Measurements from ENCODE around the gene PEX5.
"Not testable (repeated sequence)": the region's sequence is repeated elsewhere in the genome, so short reads cannot be mapped to it uniquely, and the experiment has no call there.

PEX5 gene

GRCh38 chr12:7213745-7214144 lies 24.3 kb downstream of the PEX5 start:
- DNase-seq (ENCODE audit: low read depth, low spot score), result not testable (repeated sequence)

DNA sequence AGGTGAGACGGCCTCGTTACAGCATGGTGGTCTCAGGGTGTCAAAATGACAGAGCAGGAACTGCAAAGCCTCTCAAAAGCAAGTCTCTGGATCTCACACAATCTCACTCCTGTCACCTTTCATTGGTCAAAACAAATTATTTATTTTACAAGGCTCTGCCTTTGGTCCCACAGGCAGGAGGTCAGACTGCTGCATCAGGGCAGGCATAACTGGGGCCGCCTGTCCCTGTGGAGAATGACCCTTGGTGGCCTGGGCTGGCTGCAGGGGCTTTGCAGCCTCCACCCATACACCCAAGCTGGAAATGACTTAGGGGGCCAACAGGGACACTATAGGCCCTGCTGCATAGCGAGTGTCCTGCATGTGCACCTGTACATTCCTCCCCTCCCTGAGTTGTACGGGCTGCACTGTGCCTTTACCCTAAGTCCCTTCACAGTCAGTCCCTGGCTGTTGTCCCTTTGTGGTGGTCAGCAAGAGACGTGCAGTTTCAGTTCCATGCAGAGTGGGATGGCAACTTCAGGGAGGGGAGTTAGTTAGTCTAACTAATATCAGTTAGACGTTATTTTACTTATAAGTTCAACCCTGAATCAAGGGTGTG lies 28.1 kb downstream of the PEX5 start:
- DNase-seq (ENCODE audit: low read depth, low spot score), result no peak

GRCh38 chr12:7219599-7220243 lies 30.2 kb downstream of the PEX5 start:
- DNase-seq (ENCODE audit: low read depth, low spot score), result peak; percentile 43

- DNase-seq (ENCODE audit: low read depth, low spot score), result no peak
Observed at GRCh38 chr12:7221486-7221885, 32.0 kb downstream of the PEX5 start.

- no peak for DNase-seq (ENCODE audit: low read depth, low spot score)
Observed at GRCh38 chr12:7229741-7230140, 40.3 kb downstream of the PEX5 start.

DNA sequence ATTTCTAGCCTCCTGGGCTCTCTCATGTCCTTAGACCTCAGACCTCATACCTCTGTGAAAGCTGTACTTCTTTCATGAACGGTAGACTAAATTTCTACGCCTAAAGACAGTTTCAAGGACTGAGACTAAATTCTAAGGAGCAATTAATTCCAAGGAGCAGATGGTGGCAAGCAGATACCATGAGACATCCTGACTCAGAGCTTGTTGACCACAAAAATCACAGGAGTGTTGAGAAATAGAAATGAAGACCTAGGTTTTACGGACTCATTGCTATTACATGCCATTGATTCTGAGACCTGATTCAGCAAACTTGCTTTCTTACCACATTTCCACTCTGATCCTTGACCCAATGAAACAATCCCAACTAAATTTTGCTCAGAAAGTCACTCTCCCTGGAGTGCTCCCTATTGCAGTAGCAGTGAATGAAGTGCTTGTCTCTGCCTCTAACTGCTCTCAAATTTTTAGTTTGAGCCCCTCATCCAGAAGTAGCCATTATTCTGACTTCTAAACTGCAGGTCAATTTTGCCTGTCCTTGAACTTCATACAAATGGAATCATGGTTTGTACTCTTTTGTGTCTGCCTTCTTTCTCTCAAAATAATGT lies 52.0 kb downstream of the PEX5 start:
- no peak for DNase-seq (ENCODE audit: low read depth, low spot score)

- DNase-seq (ENCODE audit: low read depth, low spot score), result no peak
Observed at GRCh38 chr12:7242176-7243101, 53.0 kb downstream of the PEX5 start.

- DNase-seq (ENCODE audit: low read depth, low spot score), result not testable (repeated sequence)
Observed at GRCh38 chr12:7251328-7251996, 62.0 kb downstream of the PEX5 start.

DNA sequence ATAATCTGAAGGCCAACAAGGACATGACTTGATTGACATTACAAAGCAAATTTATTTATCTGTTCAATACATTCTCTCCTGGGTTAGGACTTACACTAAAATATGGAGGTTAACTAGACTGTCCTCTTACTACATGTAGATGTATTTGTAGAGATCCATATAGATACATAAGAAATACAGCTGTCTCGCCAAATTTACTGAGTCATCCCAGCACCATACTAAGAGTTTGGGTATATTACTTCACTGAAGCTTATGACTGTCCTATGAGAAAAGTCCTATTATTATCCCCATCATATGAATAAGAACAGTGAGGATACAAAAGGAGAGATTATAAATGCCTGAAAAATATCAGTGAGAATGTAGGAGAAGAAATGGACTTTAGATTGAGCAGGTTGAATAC lies 69.6 kb downstream of the PEX5 start:
- no peak for DNase-seq (ENCODE audit: low read depth, low spot score)
